Measurements from ENCODE around the gene LBHD1. TPM values are rescaled to one million over a fixed set of nuclear protein-coding genes. Genes with fewer than 3 reads are reported as not detected.

LBHD1 gene
- total and polyA plus RNA-seq, 3 donors from 2014 or later = 8.2 to 11.6 (median 11.1) TPM

- Histone ChIP-seq H3K4me1 (peaks cover 17% of the 10 kb centered on the region), H3K9me3 (no peaks in the 10 kb centered on the region), H3K27me3 (no peaks in the 10 kb centered on the region), H3K36me3 (ENCODE audit: low read depth, missing control alignments) (no peaks in the 10 kb centered on the region), H3K27ac (peak overlapping the region; percentile 81 to 86), H3K4me3 (peak overlapping the region; percentile 80 to 83)
- intact Hi-C loops (cut with DNase I; ENCODE audit: low total_unique reads) = no loop called here
- no peak for DNase-seq
- WGBS, 2 donors = 54 to 56% methylated on average over 13 to 16 of the region's 16 CpGs
- TF ChIP-seq POLR2A (IDR thresholded peaks at IDR 0.05) = no peak
- no peak for TF ChIP-seq CTCF (IDR thresholded peaks at IDR 0.05)
These were observed 5.7 kb downstream of the LBHD1 start for GRCh38 chr11:62666259-62666926.

- DNase-seq = peak; percentile 48
- TF ChIP-seq CTCF (IDR thresholded peaks at IDR 0.05) = no peak
- WGBS, 2 donors = 2 to 3% methylated on average over 31 to 39 of the region's 39 CpGs
- H3K27me3 ChIP-seq = no peaks in the 10 kb centered on the region
- intact Hi-C loops (cut with DNase I; ENCODE audit: low total_unique reads) = no loop called here
- no peaks in the 10 kb centered on the region for H3K9me3 ChIP-seq
- peak overlapping the region; percentile 80 to 83 for H3K4me3 ChIP-seq
- peak overlapping the region; percentile 81 to 86 for H3K27ac ChIP-seq
- H3K4me1 ChIP-seq = peaks cover 17% of the 10 kb centered on the region
- no peaks in the 10 kb centered on the region for H3K36me3 ChIP-seq (ENCODE audit: low read depth, missing control alignments)
These were observed 6.3 kb downstream of the LBHD1 start for GRCh38 chr11:62665599-62666258.

GRCh38 chr11:62665075-62665598 lies 6.9 kb downstream of the LBHD1 start, which contains the start of the genes C11orf98 and CSKMT:
C11orf98 (minus strand) TSS chr11:62665210; CDS start chr11:62665169, 41 bp downstream.
CSKMT (plus strand) TSS chr11:62665312; CDS start chr11:62665880, 568 bp downstream.
- 0% methylated on average over 5 to 38 of the region's 47 CpGs for WGBS, 2 donors
- H3K4me3 ChIP-seq = peak within 1 kb of the TSS; percentile 80 to 83
- intact Hi-C loops (cut with DNase I; ENCODE audit: low total_unique reads) = no loop called here
- DNase-seq = peak; percentile 97
- H3K27ac ChIP-seq = peak within 1 kb of the TSS; percentile 81 to 86
- no peaks in the 10 kb centered on the region for H3K36me3 ChIP-seq (ENCODE audit: low read depth, missing control alignments)
- no peaks in the 10 kb centered on the region for H3K9me3 ChIP-seq
- no peaks in the 10 kb centered on the region for H3K27me3 ChIP-seq
- no peak for TF ChIP-seq CTCF (IDR thresholded peaks at IDR 0.05)
- peak; percentile 81 for TF ChIP-seq POLR2A (IDR thresholded peaks at IDR 0.05)
- peaks cover 17% of the 10 kb centered on the region for H3K4me1 ChIP-seq

- H3K4me1 ChIP-seq = peaks cover 17% of the 10 kb centered on the region
- H3K4me3 ChIP-seq = peak overlapping the region; percentile 80 to 83
- TF ChIP-seq POLR2A (IDR thresholded peaks at IDR 0.05) (no peak), CTCF (IDR thresholded peaks at IDR 0.05) (no peak)
- H3K9me3 ChIP-seq = no peaks in the 10 kb centered on the region
- H3K27me3 ChIP-seq = no peaks in the 10 kb centered on the region
- WGBS, 2 donors = 3 to 4% methylated on average over 25 to 27 of the region's 36 CpGs
- intact Hi-C loops (cut with DNase I; ENCODE audit: low total_unique reads) = no loop called here
- H3K36me3 ChIP-seq (ENCODE audit: low read depth, missing control alignments) = no peaks in the 10 kb centered on the region
- H3K27ac ChIP-seq = peak overlapping the region; percentile 81 to 86
- DNase-seq = peak; percentile 50
These were observed 7.5 kb downstream of the LBHD1 start for GRCh38 chr11:62664405-62665074.
